GM23338 (cell line): ENCODE results near the gene KHDC1.

ENCODE experiments used
- CTCF ChIP-seq, 2 experiments: fragments of 200-600 bp in 1 of 2; sonication (generic) in 1 of 2; conservative IDR thresholded peaks; 2 replicates each; pipeline versions ENCODE4 v1.5.1 to v1.6.1; 2016 to 2017; ENCODE audit warnings: antibody characterized with exemption in 2 of 2, low read depth in 2 of 2, mild to moderate bottlenecking in 2 of 2, moderate library complexity in 1 of 2
- ETS1 ChIP-seq: IDR thresholded peaks from 2 replicates; pipeline ENCODE4 v1.6.1; 2016; ENCODE audit warnings: antibody characterized with exemption
- EZH2 ChIP-seq: fragments of 200-600 bp; sonication (generic); IDR thresholded peaks from one replicate; pipeline ENCODE4 v1.8.0; 2017; ENCODE audit warnings: antibody characterized with exemption, mild to moderate bottlenecking, low read depth; ENCODE audit not compliant: unreplicated experiment
- EZH2phosphoT487 ChIP-seq: fragments of 200-600 bp; sonication (generic); IDR thresholded peaks from one replicate; pipeline ENCODE4 v1.8.1; 2018; ENCODE audit warnings: antibody characterized with exemption; ENCODE audit not compliant: unreplicated experiment
- POLR2AphosphoS5 ChIP-seq: IDR thresholded peaks from 2 replicates; pipeline ENCODE4 v1.6.1; 2016; ENCODE audit warnings: antibody characterized with exemption, low read depth
- REST ChIP-seq: IDR thresholded peaks from one replicate; pipeline ENCODE4 v1.6.1; 2018; ENCODE audit warnings: antibody characterized with exemption; ENCODE audit not compliant: unreplicated experiment

- no peak for TF ChIP-seq EZH2phosphoT487
- TF ChIP-seq REST: no peak
- TF ChIP-seq CTCF (conservative IDR thresholded peaks at IDR 0.05; ENCODE audit: low read depth in 2 of 2): no peak
- no peak for TF ChIP-seq ETS1
- no peak for TF ChIP-seq EZH2
- TF ChIP-seq POLR2AphosphoS5: no peak
These were observed 53.9 kb downstream of the KHDC1 start for GRCh38 chr6:73209117-73209516.
